T-helper 1 cell treated with Interleukin-12 subunit alpha and Interleukin-12 subunit beta and Interleukin-4 antibody, amounts not matched to agents 30 μg/mL and 1 μg/mL, for 36 hours (primary cell): ENCODE results near the gene MBTPS1.

ENCODE experiments used
- H3K27ac Mint-ChIP-seq: one replicate; pipeline ENCODE4 v1.8.0; 2021; ENCODE audit warnings: mild to moderate bottlenecking, mixed read lengths
- H3K27me3 Mint-ChIP-seq: one replicate; pipeline ENCODE4 v1.8.0; 2021; ENCODE audit warnings: low read depth, mixed read lengths
- H3K36me3 Mint-ChIP-seq: one replicate; pipeline ENCODE4 v1.8.0; 2021; ENCODE audit warnings: low read depth, mixed read lengths
- H3K4me1 Mint-ChIP-seq: one replicate; pipeline ENCODE4 v1.8.0; 2021; ENCODE audit warnings: low read depth, mixed read lengths
- H3K4me3 Mint-ChIP-seq: one replicate; pipeline ENCODE4 v1.8.0; 2021; ENCODE audit warnings: mild to moderate bottlenecking, moderate library complexity, mixed read lengths
- H3K9me3 Mint-ChIP-seq: one replicate; pipeline ENCODE4 v1.8.0; 2021; ENCODE audit warnings: mixed read lengths

Gene MBTPS1

GRCh38 chr16:84024854-84025253 lies 91.9 kb downstream of the MBTPS1 start:
- Mint-ChIP-seq H3K27ac (no peak overlapping the region), H3K4me3 (no peak overlapping the region), H3K36me3 (no peaks in the 10 kb centered on the region), H3K9me3 (peaks cover 11% of the 10 kb centered on the region), H3K4me1 (peaks cover 8% of the 10 kb centered on the region), H3K27me3 (peaks cover 6% of the 10 kb centered on the region)

- H3K4me3 Mint-ChIP-seq, result no peak overlapping the region
- no peaks in the 10 kb centered on the region for H3K4me1 Mint-ChIP-seq
- H3K9me3 Mint-ChIP-seq, result peaks cover 11% of the 10 kb centered on the region
- no peak overlapping the region for H3K27ac Mint-ChIP-seq
- H3K36me3 Mint-ChIP-seq, result no peaks in the 10 kb centered on the region
- H3K27me3 Mint-ChIP-seq, result peaks cover 3% of the 10 kb centered on the region
Observed at GRCh38 chr16:84022644-84023043, 94.1 kb downstream of the MBTPS1 start.

DNA sequence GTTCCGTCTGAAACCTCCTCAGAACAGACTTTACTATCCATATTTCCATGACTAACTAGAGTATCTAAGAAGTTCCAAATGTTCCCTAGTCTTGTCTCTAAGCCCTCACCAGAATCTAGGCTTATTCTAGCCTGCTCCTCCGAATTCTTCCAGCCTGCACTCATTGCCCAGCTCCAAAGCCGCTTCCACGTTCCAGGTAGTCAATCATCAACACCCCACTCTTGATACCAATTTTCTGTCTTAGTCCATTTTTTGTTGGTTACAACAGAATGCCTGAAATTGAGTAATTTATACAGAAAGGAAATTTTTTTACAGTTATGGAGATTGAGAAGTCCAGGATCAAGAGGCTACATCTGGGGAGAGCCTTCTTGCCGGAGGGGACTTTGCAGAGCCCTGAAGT lies 95.3 kb downstream of the MBTPS1 start:
- H3K9me3 Mint-ChIP-seq, result peaks cover 11% of the 10 kb centered on the region
- peaks cover under 1% of the 10 kb centered on the region for H3K27me3 Mint-ChIP-seq
- no peak overlapping the region for H3K27ac Mint-ChIP-seq
- H3K4me1 Mint-ChIP-seq, result no peaks in the 10 kb centered on the region
- no peak overlapping the region for H3K4me3 Mint-ChIP-seq
- H3K36me3 Mint-ChIP-seq, result no peaks in the 10 kb centered on the region

GRCh38 chr16:84020353-84020752 lies 96.4 kb downstream of the MBTPS1 start:
- no peaks in the 10 kb centered on the region for H3K4me1 Mint-ChIP-seq

GRCh38 chr16:84018710-84019109 lies 98.0 kb downstream of the MBTPS1 start:
- Mint-ChIP-seq H3K36me3 (no peaks in the 10 kb centered on the region), H3K4me3 (no peak overlapping the region), H3K9me3 (peaks cover 11% of the 10 kb centered on the region), H3K27ac (no peak overlapping the region), H3K27me3 (no peaks in the 10 kb centered on the region), H3K4me1 (peaks cover 7% of the 10 kb centered on the region)

More at GRCh38 chr16:84020353-84020752, 96.4 kb downstream of the MBTPS1 start:
- Mint-ChIP-seq H3K9me3 (peaks cover 11% of the 10 kb centered on the region), H3K4me3 (no peak overlapping the region), H3K36me3 (no peaks in the 10 kb centered on the region), H3K27ac (no peak overlapping the region), H3K27me3 (no peaks in the 10 kb centered on the region)

DNA sequence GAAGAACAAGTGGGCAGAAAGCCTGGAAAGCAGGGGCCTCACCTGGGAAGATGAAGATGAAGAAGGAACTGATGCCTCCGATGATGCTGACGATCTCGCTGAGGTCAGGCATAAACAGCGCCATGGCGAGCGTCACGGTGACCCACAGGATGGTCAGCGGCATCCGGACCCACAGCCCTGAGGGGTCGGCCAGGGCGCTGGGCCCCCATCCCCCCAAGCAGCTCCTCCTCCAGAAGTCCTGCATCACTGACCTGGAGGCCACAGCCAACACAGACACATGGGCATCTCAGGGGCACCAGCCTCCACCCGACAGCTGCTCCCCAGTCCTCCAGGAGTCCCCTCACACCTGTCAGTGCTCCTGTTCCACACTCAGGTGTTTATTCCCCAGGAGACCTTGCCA lies 100.3 kb downstream of the MBTPS1 start:
- no peaks in the 10 kb centered on the region for H3K27me3 Mint-ChIP-seq
- peaks cover 3% of the 10 kb centered on the region for H3K9me3 Mint-ChIP-seq
- no peak overlapping the region for H3K27ac Mint-ChIP-seq
- no peaks in the 10 kb centered on the region for H3K36me3 Mint-ChIP-seq
- peaks cover 7% of the 10 kb centered on the region for H3K4me1 Mint-ChIP-seq
- H3K4me3 Mint-ChIP-seq, result no peak overlapping the region

GRCh38 chr16:84015399-84015798 lies 101.3 kb downstream of the MBTPS1 start:
- Mint-ChIP-seq H3K4me1 (peaks cover 7% of the 10 kb centered on the region), H3K36me3 (no peaks in the 10 kb centered on the region), H3K9me3 (no peaks in the 10 kb centered on the region), H3K27me3 (no peaks in the 10 kb centered on the region), H3K4me3 (no peak overlapping the region), H3K27ac (no peak overlapping the region)

- Mint-ChIP-seq H3K27ac (no peak overlapping the region), H3K4me3 (no peak overlapping the region), H3K27me3 (no peaks in the 10 kb centered on the region), H3K4me1 (peaks cover 7% of the 10 kb centered on the region), H3K9me3 (no peaks in the 10 kb centered on the region), H3K36me3 (no peaks in the 10 kb centered on the region)
Observed at GRCh38 chr16:84014570-84015327, 102.0 kb downstream of the MBTPS1 start.

DNA sequence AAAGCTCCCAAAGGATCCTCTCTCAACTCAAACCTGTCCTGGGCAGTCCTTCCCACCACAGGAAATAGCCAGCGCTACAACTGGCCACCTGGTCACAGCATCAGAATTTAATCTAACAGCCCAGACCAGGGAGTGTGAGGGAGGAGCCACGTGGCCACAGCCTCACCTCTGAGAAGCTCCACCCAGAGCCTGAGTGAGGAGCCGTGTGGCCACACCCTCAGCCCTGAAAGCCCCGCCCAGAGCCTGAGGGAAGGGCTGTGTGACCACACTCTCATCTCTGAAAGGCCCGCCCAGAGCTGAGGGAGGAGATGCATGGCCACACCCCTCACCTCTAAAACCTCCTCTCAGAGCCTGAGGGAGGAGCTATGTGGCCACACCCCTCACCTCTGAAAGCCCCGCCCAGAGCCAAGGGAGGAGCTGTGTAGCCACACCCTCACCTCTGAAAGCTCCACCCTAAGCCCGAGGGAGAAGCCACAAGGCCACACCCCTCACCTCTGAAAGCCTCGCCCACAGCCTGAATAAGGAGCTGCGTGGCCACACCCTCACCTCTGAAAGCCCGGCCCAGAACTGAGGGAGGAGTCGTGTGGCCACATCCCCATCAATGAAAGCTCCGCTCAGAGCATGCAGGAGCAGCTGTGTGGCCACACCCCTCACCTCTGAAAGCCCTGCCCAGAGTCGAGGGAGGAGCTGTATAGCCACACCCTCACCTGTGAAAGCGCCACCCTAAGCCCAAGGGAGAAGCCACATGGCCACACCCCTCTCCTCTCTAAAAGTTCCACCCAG lies 102.8 kb downstream of the MBTPS1 start:
- H3K27ac Mint-ChIP-seq, result no peak overlapping the region
- no peaks in the 10 kb centered on the region for H3K27me3 Mint-ChIP-seq
- no peak overlapping the region for H3K4me3 Mint-ChIP-seq
- H3K4me1 Mint-ChIP-seq, result peaks cover 7% of the 10 kb centered on the region
- no peaks in the 10 kb centered on the region for H3K36me3 Mint-ChIP-seq
- H3K9me3 Mint-ChIP-seq, result no peaks in the 10 kb centered on the region

GRCh38 chr16:84009282-84009681 lies 107.5 kb downstream of the MBTPS1 start:
- Mint-ChIP-seq H3K9me3 (no peaks in the 10 kb centered on the region), H3K4me1 (peaks cover 2% of the 10 kb centered on the region), H3K4me3 (no peak overlapping the region), H3K27me3 (no peaks in the 10 kb centered on the region), H3K27ac (no peak overlapping the region), H3K36me3 (no peaks in the 10 kb centered on the region)

- no peaks in the 10 kb centered on the region for H3K4me1 Mint-ChIP-seq
- H3K27me3 Mint-ChIP-seq, result no peaks in the 10 kb centered on the region
- no peak overlapping the region for H3K27ac Mint-ChIP-seq
- H3K36me3 Mint-ChIP-seq, result no peaks in the 10 kb centered on the region
- H3K9me3 Mint-ChIP-seq, result no peaks in the 10 kb centered on the region
- no peak overlapping the region for H3K4me3 Mint-ChIP-seq
Observed at GRCh38 chr16:84007965-84008364, 108.8 kb downstream of the MBTPS1 start.

DNA sequence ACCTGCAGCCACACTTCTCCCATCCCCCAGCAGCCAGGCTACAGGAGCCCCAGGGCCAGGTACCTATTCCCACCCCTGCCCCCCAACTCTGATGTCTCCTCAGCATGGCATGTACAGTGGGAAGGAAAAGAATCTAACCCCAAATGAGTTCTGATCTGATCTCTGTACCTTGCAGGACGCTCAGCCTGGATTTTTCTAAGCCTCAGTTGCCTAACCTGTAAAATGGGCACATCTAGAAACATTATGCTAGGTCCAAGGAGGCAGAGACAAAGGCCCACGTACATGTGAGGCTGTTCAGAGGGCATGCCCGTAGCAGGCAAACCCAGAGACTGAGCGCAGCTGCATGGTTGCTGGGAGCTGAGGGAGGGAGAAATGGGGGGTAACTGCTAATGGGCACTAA lies 109.2 kb downstream of the MBTPS1 start:
- H3K4me1 Mint-ChIP-seq, result no peaks in the 10 kb centered on the region
- H3K36me3 Mint-ChIP-seq, result no peaks in the 10 kb centered on the region
- no peaks in the 10 kb centered on the region for H3K9me3 Mint-ChIP-seq
- H3K4me3 Mint-ChIP-seq, result no peak overlapping the region
- no peaks in the 10 kb centered on the region for H3K27me3 Mint-ChIP-seq
- H3K27ac Mint-ChIP-seq, result no peak overlapping the region

DNA sequence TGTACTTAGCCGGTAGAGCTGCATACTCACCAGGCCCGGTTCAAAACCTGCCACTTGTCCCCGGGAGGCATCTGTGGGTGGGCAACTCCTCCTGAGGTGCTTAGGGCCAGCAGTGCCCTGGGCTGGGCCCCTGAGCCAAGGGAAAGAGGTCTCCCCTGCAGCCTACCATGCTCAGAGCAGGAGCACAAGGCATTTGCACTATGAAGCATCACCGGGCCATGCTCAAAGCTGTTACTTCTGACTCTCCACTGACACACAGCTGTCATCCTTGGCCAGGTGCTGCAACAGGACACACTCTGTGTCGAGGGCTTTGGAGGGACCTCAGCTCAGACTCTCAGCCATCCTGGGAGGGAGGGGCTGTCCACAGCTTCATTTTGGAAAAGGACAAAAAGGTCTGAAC lies 111.4 kb downstream of the MBTPS1 start:
- H3K4me1 Mint-ChIP-seq, result no peaks in the 10 kb centered on the region
- no peaks in the 10 kb centered on the region for H3K27me3 Mint-ChIP-seq
- no peak overlapping the region for H3K4me3 Mint-ChIP-seq
- H3K27ac Mint-ChIP-seq, result no peak overlapping the region
- H3K9me3 Mint-ChIP-seq, result no peaks in the 10 kb centered on the region
- H3K36me3 Mint-ChIP-seq, result no peaks in the 10 kb centered on the region

DNA sequence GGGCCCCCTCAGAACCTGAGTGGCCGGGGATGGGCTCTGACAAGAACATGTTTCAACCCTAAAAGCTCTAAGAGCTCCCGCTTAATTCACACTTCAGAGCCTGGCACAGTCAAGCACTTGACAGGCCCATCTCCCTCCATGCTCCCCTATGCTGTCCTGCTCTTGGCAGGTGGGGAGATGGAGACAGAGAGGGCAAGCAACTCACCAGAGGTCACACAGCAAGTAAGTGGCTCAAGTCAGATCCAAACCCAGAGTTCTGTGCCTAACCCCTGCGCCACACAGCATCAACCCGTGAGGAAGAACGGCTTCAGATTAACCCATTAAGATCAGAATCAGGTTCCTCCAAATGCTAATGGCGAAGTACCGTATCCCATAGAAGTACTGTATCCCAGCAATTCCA lies 112.3 kb downstream of the MBTPS1 start:
- Mint-ChIP-seq H3K4me3 (no peak overlapping the region), H3K27ac (no peak overlapping the region), H3K4me1 (no peaks in the 10 kb centered on the region), H3K9me3 (no peaks in the 10 kb centered on the region), H3K27me3 (no peaks in the 10 kb centered on the region), H3K36me3 (no peaks in the 10 kb centered on the region)
